HepG2 (cell line): Measurements from ENCODE around the gene SNAI3. TPM values are rescaled to one million over a fixed set of nuclear protein-coding genes. Genes with fewer than 3 reads are reported as not detected.

ENCODE experiments used
- E2F2 ChIP-seq: sonication (generic); formaldehyde crosslinking; IDR thresholded peaks from 2 replicates; pipeline ENCODE4 v1.4.0; 2020; ENCODE audit warnings: missing genetic modification reagents, borderline replicate concordance
- IRF9 ChIP-seq: sonication (generic); formaldehyde crosslinking; IDR thresholded peaks from 2 replicates; pipeline ENCODE4 v1.8.0; 2022; ENCODE audit warnings: missing genetic modification reagents, mild to moderate bottlenecking, borderline replicate concordance
- LCORL ChIP-seq, 2 experiments: fragments of 450-650 bp in 1 of 2; sonication (generic) in 1 of 2; formaldehyde crosslinking in 1 of 2; IDR thresholded peaks; 2 replicates each; pipeline versions ENCODE4 v1.5.0 to v1.6.1; 2017 to 2020; ENCODE audit warnings: antibody characterized with exemption in 1 of 2, missing genetic modification reagents in 1 of 2
- MLX ChIP-seq: IDR thresholded peaks from 2 replicates; pipeline ENCODE4 v1.6.1; 2016
- MTF2 ChIP-seq: sonication (generic); formaldehyde crosslinking; IDR thresholded peaks from 2 replicates; pipeline ENCODE4 v1.5.0; 2020; ENCODE audit warnings: missing genetic modification reagents, borderline replicate concordance
- SOX6 ChIP-seq, 2 experiments: fragments of 450-650 bp in 1 of 2; sonication (generic) in 1 of 2; formaldehyde crosslinking in 1 of 2; IDR thresholded peaks; 2 replicates each; pipeline versions ENCODE4 v1.4.0 to v1.6.1; 2017 to 2020; ENCODE audit warnings: antibody characterized with exemption in 1 of 2, mild to moderate bottlenecking in 1 of 2, missing genetic modification reagents in 1 of 2
- TCF12 ChIP-seq, 2 experiments: fragments of 450-650 bp in 1 of 2; sonication (generic) in 1 of 2; formaldehyde crosslinking in 1 of 2; IDR thresholded peaks; 2 replicates each; pipeline versions ENCODE4 v1.6.1 to v1.8.0; 2017 to 2022; ENCODE audit warnings: antibody characterized with exemption in 1 of 2, mild to moderate bottlenecking in 1 of 2, missing genetic modification reagents in 1 of 2, moderate library complexity in 1 of 2
- ZKSCAN5 ChIP-seq: sonication (generic); formaldehyde crosslinking; IDR thresholded peaks from 2 replicates; pipeline ENCODE4 v1.5.1; 2020; ENCODE audit warnings: mild to moderate bottlenecking, missing genetic modification reagents
- ZNF124 ChIP-seq: sonication (generic); formaldehyde crosslinking; IDR thresholded peaks from 2 replicates; pipeline ENCODE4 v1.4.0; 2020; ENCODE audit warnings: missing genetic modification reagents
- ZNF138 ChIP-seq: sonication (generic); formaldehyde crosslinking; IDR thresholded peaks from 2 replicates; pipeline ENCODE4 v1.5.0; 2020; ENCODE audit warnings: mild to moderate bottlenecking, low read depth, missing genetic modification reagents
- ZNF142 ChIP-seq: sonication (generic); formaldehyde crosslinking; IDR thresholded peaks from 2 replicates; pipeline ENCODE4 v1.4.0; 2020; ENCODE audit warnings: missing genetic modification reagents
- ZNF253 ChIP-seq: sonication (generic); formaldehyde crosslinking; IDR thresholded peaks from 2 replicates; pipeline ENCODE4 v1.8.0; 2022; ENCODE audit warnings: mild to moderate bottlenecking, missing genetic modification reagents, borderline replicate concordance
- ZNF274 ChIP-seq: sonication (generic); formaldehyde crosslinking; IDR thresholded peaks from 2 replicates; pipeline ENCODE4 v1.5.1; 2020; ENCODE audit warnings: mild to moderate bottlenecking, missing genetic modification reagents
- ZNF780A ChIP-seq: sonication (generic); formaldehyde crosslinking; IDR thresholded peaks from 2 replicates; pipeline ENCODE4 v1.8.0; 2022; ENCODE audit warnings: mild to moderate bottlenecking, missing genetic modification reagents, moderate library complexity
- ZNF879 ChIP-seq: sonication (generic); formaldehyde crosslinking; IDR thresholded peaks from 2 replicates; pipeline ENCODE4 v1.8.1; 2023; ENCODE audit warnings: missing genetic modification reagents
- polyA plus RNA-seq, 8 experiments: library from polyadenylated mRNA; depleted of rRNA in 3 of 8; stranded (reverse) in 7 of 8; unstranded in 1 of 8; fragments of >200 nt; fragmentation: Illumina TruSeq in 4 of 8; extraction: Trizol in 4 of 8; gene quantifications; 2 replicates each; pipeline versions ENCODE4 v1.2.1 to v1.2.3, GENCODE V29; 2011 to 2016; ENCODE audit warnings: low read depth in 4 of 8, missing spikeins in 1 of 8, mixed read lengths in 1 of 8; ENCODE audit not compliant: insufficient read depth in 1 of 8
- total RNA-seq, 5 experiments: library from RNA; depleted of rRNA; stranded (reverse); fragments of >200 nt; fragmentation: Illumina TruSeq; extraction: Trizol; gene quantifications; 2 replicates each; pipeline ENCODE4 v1.2.3, GENCODE V29; 2016; ENCODE audit warnings: low read depth in 1 of 5

SNAI3 gene
- total and polyA plus RNA-seq, 2 of the 13 experiments (the other 11 are each of a cell fraction or from before 2014, with no cell fraction given): 0.09 to 0.18 TPM

- TF ChIP-seq ZNF274 (CRISPR knock-in tag) (peak; percentile 84; the same call in 1 of the 2 replicates), SOX6 (IDR thresholded peaks at IDR 0.05) (no peak), SOX6 (CRISPR knock-in tag; IDR thresholded peaks at IDR 0.05) (peak; percentile 66; the same call in 1 of the 2 replicates), ZNF780A (no peak), ZNF879 (CRISPR knock-in tag) (peak; percentile 87; the same call in 1 of the 2 replicates), ZNF142 (CRISPR knock-in tag) (peak; percentile 29; the same call in 1 of the 2 replicates), TCF12 (IDR thresholded peaks at IDR 0.05) (no peak), TCF12 (CRISPR knock-in tag; IDR thresholded peaks at IDR 0.05) (peak; percentile 18; the same call in 1 of the 2 replicates), ZNF253 (peak; percentile 71), MLX (CRISPR knock-in tag) (peak; percentile 50), IRF9 (CRISPR knock-in tag) (peak; percentile 91), ZNF124 (CRISPR knock-in tag) (peak; percentile 40; the same call in 1 of the 2 replicates), ZNF138 (CRISPR knock-in tag) (peak; percentile 45; the same call in 1 of the 2 replicates), LCORL (IDR thresholded peaks at IDR 0.05) (no peak), LCORL (CRISPR knock-in tag; IDR thresholded peaks at IDR 0.05) (peak; percentile 73), MTF2 (CRISPR knock-in tag) (0 out of 2 replicates have a peak, but pooled peaks have one; percentile 36), ZKSCAN5 (CRISPR knock-in tag) (no peak; the same call in 1 of the 2 replicates), E2F2 (CRISPR knock-in tag) (0 out of 2 replicates have a peak, but pooled peaks have one; percentile 30)
These were observed at the start of gene SNAI3 (continued) for GRCh38 chr16:88686439-88687253.
